Keratinocyte (primary cell): ENCODE data around the gene MRPL53. TPM values are rescaled to one million over a fixed set of nuclear protein-coding genes. Genes with fewer than 3 reads are reported as not detected.

ENCODE experiments used
- DNase-seq: peaks from one replicate; pipeline ENCODE4 v3.0.0-alpha.2; 2011; ENCODE audit warnings: low read depth, missing footprints, low spot score
- FAIRE-seq: peaks from 2 replicates; lab custom pipeline; 2011; peaks lifted over from hg19 to GRCh38; lab: Jason Lieb, UNC
- H2AFZ ChIP-seq: 2 replicates; pipeline ENCODE4 v1.6.0; 2012; ENCODE audit warnings: low read length, control low read depth, inconsistent platforms; ENCODE audit not compliant: control insufficient read depth
- H3K27ac ChIP-seq: 2 replicates; pipeline ENCODE4 v1.5.1; 2011; ENCODE audit warnings: low read length; ENCODE audit not compliant: control insufficient read depth, insufficient read depth
- H3K27me3 ChIP-seq: 3 replicates; pipeline ENCODE4 v1.6.0; 2011; ENCODE audit warnings: low read length; ENCODE audit not compliant: control insufficient read depth, insufficient read depth; ENCODE audit errors: extremely low read depth
- H3K36me3 ChIP-seq, 2 experiments: 2 replicates in 1 of 2; 3 replicates in 1 of 2; pipeline ENCODE4 v1.5.1; 2011; ENCODE audit warnings: low read length in 2 of 2, mild to moderate bottlenecking in 1 of 2; ENCODE audit not compliant: control insufficient read depth in 2 of 2, insufficient read depth in 2 of 2; ENCODE audit errors: extremely low read depth in 1 of 2
- H3K4me1 ChIP-seq: 3 replicates; pipeline ENCODE4 v1.5.1; 2011; ENCODE audit warnings: low read length; ENCODE audit not compliant: control insufficient read depth, insufficient read depth; ENCODE audit errors: extremely low read depth
- H3K4me2 ChIP-seq: 3 replicates; pipeline ENCODE4 v1.6.0; 2011; ENCODE audit warnings: low read depth, low read length; ENCODE audit not compliant: control insufficient read depth, insufficient read depth; ENCODE audit errors: extremely low read depth
- H3K4me3 ChIP-seq, 3 experiments: fragments of 200-600 bp in 1 of 3; sonication (generic) in 1 of 3; 2 replicates in 2 of 3; 3 replicates in 1 of 3; pipeline ENCODE4 v1.5.1; 2011 to 2016; ENCODE audit warnings: low read length in 3 of 3, mild to moderate bottlenecking in 3 of 3, control low read depth in 2 of 3, inconsistent platforms in 1 of 3, low read depth in 1 of 3, mixed read lengths in 1 of 3, mixed run types in 1 of 3, moderate library complexity in 1 of 3; ENCODE audit not compliant: control insufficient read depth in 2 of 3, insufficient read depth in 2 of 3; ENCODE audit errors: extremely low read depth in 1 of 3
- H3K79me2 ChIP-seq: 2 replicates; pipeline ENCODE4 v1.6.0; 2012; ENCODE audit warnings: low read length; ENCODE audit not compliant: control insufficient read depth, insufficient read depth
- H3K9ac ChIP-seq: 3 replicates; pipeline ENCODE4 v1.6.0; 2011; ENCODE audit warnings: low read length; ENCODE audit not compliant: control insufficient read depth, insufficient read depth; ENCODE audit errors: extremely low read depth
- H3K9me1 ChIP-seq: 3 replicates; pipeline ENCODE4 v1.6.0; 2011; ENCODE audit warnings: low read length; ENCODE audit not compliant: control insufficient read depth, insufficient read depth; ENCODE audit errors: extremely low read depth
- H3K9me3 ChIP-seq: 2 replicates; pipeline ENCODE4 v1.5.1; 2012; ENCODE audit warnings: low read depth, low read length; ENCODE audit not compliant: control insufficient read depth
- H4K20me1 ChIP-seq: 3 replicates; pipeline ENCODE4 v1.6.0; 2011; ENCODE audit warnings: low read length; ENCODE audit not compliant: control insufficient read depth, insufficient read depth; ENCODE audit errors: extremely low read depth
- EZH2 ChIP-seq: IDR thresholded peaks from one replicate; pipeline ENCODE4 v1.6.1; 2012; ENCODE audit warnings: inconsistent platforms, mild to moderate bottlenecking, low read length, moderate library complexity
- dilution Hi-C: fragments of 300-500 bp; cut with MboI; formaldehyde crosslinking; loops from one replicate; pipeline ENCODE4 v1.7.0; 2020; ENCODE audit warnings: low sequenced_read_pairs; ENCODE audit not compliant: extremely low pct_ligation_motif_present
- polyA plus RNA-seq, 5 experiments: library from polyadenylated mRNA; depleted of rRNA in 3 of 5; stranded (reverse) in 3 of 5; stranded (forward) in 1 of 5; unstranded in 1 of 5; fragments of >200 nt; gene quantifications; 1 replicate in 1 of 5; 2 replicates in 3 of 5; 3 replicates in 1 of 5; pipeline versions ENCODE4 v1.2.1 to v1.2.3, GENCODE V29; 2011 to 2012; ENCODE audit warnings: missing spikeins in 2 of 5, low read depth in 1 of 5, low replicate concordance in 1 of 5
- TF ChIP-seq, protein P1 (sequence below), 3 experiments: IDR thresholded peaks in 1 of 3; conservative IDR thresholded peaks in 1 of 3; optimal IDR thresholded peaks in 1 of 3; 2 replicates in 2 of 3; 3 replicates in 1 of 3; pipeline versions ENCODE3 to v1.5.1; 2011; ENCODE audit warnings: low read length in 3 of 3, mild to moderate bottlenecking in 3 of 3, moderate library complexity in 2 of 3, control low read depth in 1 of 3, inconsistent platforms in 1 of 3; ENCODE audit not compliant: insufficient read depth in 2 of 3; ENCODE audit errors: extremely low read depth in 1 of 3

The MRPL53 gene
- polyA plus RNA-seq, 1 donor (not counting 4 experiments of a cell fraction or from before 2014, with no cell fraction given): 31.0 TPM

GRCh38 chr2:74440378-74441169, 31.9 kb downstream of the MRPL53 start:
- H3K9ac ChIP-seq: peak overlapping the region; percentile 98
- H3K9me1 ChIP-seq: peaks cover 4% of the 10 kb centered on the region
- TF ChIP-seq, protein P1, sequence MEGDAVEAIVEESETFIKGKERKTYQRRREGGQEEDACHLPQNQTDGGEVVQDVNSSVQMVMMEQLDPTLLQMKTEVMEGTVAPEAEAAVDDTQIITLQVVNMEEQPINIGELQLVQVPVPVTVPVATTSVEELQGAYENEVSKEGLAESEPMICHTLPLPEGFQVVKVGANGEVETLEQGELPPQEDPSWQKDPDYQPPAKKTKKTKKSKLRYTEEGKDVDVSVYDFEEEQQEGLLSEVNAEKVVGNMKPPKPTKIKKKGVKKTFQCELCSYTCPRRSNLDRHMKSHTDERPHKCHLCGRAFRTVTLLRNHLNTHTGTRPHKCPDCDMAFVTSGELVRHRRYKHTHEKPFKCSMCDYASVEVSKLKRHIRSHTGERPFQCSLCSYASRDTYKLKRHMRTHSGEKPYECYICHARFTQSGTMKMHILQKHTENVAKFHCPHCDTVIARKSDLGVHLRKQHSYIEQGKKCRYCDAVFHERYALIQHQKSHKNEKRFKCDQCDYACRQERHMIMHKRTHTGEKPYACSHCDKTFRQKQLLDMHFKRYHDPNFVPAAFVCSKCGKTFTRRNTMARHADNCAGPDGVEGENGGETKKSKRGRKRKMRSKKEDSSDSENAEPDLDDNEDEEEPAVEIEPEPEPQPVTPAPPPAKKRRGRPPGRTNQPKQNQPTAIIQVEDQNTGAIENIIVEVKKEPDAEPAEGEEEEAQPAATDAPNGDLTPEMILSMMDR (optimal IDR thresholded peaks at IDR 0.05 in 1 of 3, IDR thresholded peaks at IDR 0.05 in 1 of 3, conservative IDR thresholded peaks at IDR 0.05 in 1 of 3; ENCODE audit: extremely low read depth in 1 of 3, insufficient read depth in 2 of 3, low read length in 3 of 3): peak in 2 of 3 experiments; percentile 13 to 28
- TF ChIP-seq EZH2: no peak
- peak overlapping the region; percentile 37 for H2AFZ ChIP-seq
- FAIRE-seq (no peak), DNase-seq (no peak)
- peaks cover 16% of the 10 kb centered on the region for H4K20me1 ChIP-seq
- peak overlapping the region; percentile 93 for H3K27ac ChIP-seq
- dilution Hi-C loops: no loop called here
- peaks cover 13 to 35% of the 10 kb centered on the region in 2 experiments for H3K36me3 ChIP-seq
- peaks cover 34% of the 10 kb centered on the region for H3K4me1 ChIP-seq
- peaks cover 63% of the 10 kb centered on the region for H3K79me2 ChIP-seq
- H3K9me3 ChIP-seq: no peaks in the 10 kb centered on the region
- peak overlapping the region; percentile 84 for H3K4me2 ChIP-seq
- peak overlapping the region; percentile 74 to 98 (median 78) for H3K4me3 ChIP-seq
- no peaks in the 10 kb centered on the region for H3K27me3 ChIP-seq

- dilution Hi-C loops: no loop called here
- Histone ChIP-seq H4K20me1 (peaks cover 23% of the 10 kb centered on the region), H3K79me2 (peaks cover 70% of the 10 kb centered on the region), H3K9ac (peak overlapping the region; percentile 98), H3K27ac (peak overlapping the region; percentile 93), H3K9me1 (peaks cover 8% of the 10 kb centered on the region), H3K4me1 (peaks cover 35% of the 10 kb centered on the region), H3K4me2 (peak overlapping the region; percentile 84), H3K9me3 (no peaks in the 10 kb centered on the region), H3K27me3 (no peaks in the 10 kb centered on the region), H3K36me3 (peaks cover 14 to 42% of the 10 kb centered on the region in 2 experiments), H3K4me3 (peak overlapping the region; percentile 74 to 98 (median 78)), H2AFZ (no peak overlapping the region)
- FAIRE-seq (no peak), DNase-seq (no peak)
- no peak for TF ChIP-seq EZH2
Measured at GRCh38 chr2:74439803-74440377, 32.6 kb downstream of the MRPL53 start.
